Lower leg skin (tissue), 3 donors: Measurements from ENCODE around the gene MEGF6.

Experiments used
- CTCF ChIP-seq, 3 donors: fragments of 450-650 bp; IDR thresholded peaks; one replicate each; pipeline ENCODE4 v1.5.1; 2016; ENCODE audit warnings: antibody characterized with exemption in 3 of 3, mild to moderate bottlenecking in 3 of 3, moderate library complexity in 2 of 3
- POLR2A ChIP-seq, 2 donors: fragments of 450-650 bp; IDR thresholded peaks; one replicate each; pipeline ENCODE4 v1.6.1; 2016 to 2017; ENCODE audit warnings: antibody characterized with exemption in 2 of 2, mild to moderate bottlenecking in 1 of 2, moderate library complexity in 1 of 2

GRCh38 chr1:3518256-3518655 lies 93.1 kb downstream of the MEGF6 start:
- no peak for TF ChIP-seq POLR2A (IDR thresholded peaks at IDR 0.05)
- TF ChIP-seq CTCF (IDR thresholded peaks at IDR 0.05) = peak in 1 of 3 donors; percentile 25
